NOMO-1 treated with dmso at 0.1 percent for 144 hours (cell line): ENCODE results near the gene PTPRE.

ENCODE experiments used
- DNase-seq: peaks from one replicate; lab custom pipeline; 2025; ENCODE audit not compliant: unreplicated experiment; lab: John Stamatoyannopoulos, UW

The PTPRE gene

DNA sequence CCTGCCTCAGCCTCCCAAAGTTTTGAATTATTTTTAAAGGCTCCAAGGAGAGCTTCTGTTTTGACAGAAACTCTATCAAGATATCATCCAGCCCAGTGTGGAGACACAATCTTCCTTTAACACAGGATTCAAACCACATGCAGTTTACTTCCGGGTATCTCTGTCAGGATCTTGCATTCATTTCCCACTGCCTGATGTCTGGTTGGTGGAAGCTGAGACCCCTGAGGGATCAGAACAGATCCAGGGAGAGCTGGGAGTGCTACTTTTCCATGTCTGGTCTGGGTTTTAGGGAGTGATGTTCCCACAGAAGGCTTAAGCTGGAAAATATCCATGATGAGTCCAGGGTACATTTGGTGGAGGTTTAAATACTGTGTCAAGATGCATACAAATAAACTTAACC is 16.7 kb downstream of the PTPRE start:
- DNase-seq = no peak

DNA sequence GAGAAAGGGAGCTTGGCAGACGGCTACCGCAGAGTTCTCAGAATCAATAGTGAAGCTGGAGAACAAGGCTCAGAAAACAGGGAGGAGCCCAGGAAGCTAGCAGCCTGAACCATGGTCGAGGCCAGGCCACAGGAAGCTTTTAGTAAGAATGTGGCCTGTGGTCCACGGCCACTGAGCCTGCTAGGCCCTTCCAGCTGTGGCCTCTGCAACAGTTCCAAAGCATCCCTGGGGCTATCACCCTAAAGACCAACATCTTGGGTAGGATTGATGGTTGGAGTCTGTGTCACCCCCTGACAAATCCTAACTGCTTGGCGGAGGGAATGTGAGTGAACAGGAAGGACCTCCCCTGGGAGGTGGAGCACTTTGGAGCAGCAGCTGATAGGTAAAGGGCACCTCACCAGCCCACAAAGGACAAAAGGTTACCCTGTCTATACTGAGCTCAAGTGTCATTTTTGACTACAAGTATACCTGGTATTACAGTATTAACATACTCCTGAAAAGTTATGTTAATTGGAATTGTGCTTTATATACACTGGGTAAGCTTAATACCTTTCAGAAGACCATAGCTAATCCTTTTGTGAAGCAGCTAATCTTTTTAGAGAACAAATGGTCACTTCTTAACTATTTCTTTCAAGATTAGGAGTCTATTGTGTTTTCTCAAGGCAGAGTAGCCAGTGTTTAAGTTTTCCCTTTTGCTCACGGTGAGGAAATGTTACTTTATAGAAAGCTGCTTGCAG is 18.7 kb downstream of the PTPRE start:
- DNase-seq = no peak

DNA sequence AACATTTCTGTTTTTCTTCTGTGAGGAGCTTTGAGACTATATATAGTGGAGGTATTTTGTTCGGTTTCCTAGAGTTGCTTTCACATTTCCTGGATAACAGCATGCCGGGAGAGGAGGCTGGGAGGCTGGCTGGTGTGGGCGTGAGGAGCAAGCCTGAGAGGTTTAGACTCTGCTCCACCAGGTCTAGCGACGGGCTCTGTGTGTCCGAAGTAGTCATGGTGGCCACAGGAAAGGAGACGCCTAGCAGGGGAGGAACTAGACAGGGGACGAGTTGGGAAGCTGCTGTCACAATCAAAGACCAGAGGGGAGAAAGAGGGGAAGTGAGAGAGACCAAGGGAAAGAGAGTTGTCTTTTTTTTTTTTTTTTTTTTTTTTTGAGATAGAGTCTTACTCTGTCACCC is 19.6 kb downstream of the PTPRE start:
- peak; percentile 83 for DNase-seq

DNA sequence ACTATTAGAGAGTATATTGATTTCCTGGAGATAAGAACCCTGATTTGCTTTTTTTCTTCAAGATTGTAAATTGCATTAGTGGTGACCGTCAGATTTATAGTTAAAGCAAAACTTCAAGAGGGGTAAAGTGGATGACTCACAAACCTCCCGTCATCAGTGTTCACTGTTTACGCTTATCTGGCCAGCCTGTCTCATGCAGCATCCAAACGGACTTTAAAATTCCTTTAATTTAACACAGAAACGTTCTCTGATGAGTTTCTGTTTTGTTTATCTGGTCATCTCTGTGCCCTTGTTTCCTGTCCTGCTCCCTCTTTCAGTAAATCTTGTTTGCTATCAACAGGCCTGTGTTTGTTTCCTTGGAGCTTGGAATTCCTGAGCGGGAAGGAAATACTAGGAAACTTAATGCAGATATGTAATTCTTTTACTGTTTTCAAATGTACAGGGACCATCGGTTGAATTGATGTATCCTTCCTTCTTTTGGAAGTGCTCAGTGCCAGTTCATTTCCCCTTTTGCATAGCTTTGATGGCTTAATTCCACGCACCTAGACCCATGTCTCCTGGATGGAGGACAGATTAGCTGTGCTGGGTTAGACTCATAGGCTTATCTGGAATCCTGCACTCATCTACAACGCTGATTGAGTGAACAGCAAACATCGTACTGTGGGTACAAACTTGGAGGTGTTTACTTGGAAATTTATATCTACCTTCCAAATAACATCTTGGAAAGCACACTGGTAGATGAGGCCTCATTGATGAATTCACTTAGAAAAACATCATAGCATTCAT is 21.3 kb downstream of the PTPRE start:
- no peak for DNase-seq

DNA sequence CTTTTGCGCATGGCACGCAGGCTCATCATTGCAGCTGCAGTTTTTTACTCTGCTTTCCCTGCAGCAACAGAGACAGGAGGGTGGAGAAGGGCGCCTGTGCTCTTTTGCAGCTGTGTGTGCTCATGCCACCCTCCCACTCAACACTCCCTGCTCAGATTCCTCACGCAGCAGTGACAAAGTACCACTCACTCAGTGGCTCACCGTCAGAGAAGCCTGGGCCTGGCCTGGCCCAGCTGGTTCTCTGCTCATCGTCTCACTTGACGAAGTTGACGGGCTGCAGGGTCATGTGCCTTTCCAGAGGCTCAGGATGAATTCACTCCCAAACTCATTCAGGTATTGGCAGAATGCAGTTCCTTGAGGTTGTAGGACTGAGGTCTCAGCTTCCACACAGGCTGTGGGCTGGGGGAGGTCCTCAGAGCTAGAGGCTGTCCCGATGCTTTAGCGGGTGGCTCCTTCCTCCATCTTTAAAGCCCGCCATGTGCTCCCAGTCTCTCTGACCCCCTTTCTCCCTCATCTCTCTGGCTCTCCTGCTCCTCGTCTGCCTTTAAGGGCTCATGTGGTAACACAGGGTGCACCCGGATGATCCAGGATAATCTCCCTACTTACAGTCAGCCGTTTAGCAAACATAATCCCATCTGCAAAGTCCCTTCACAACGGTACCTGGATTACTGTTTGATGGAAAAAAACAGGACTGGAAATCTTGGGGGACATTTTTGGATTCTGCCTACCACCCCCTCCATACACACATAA is 25.8 kb downstream of the PTPRE start:
- no peak for DNase-seq

DNA sequence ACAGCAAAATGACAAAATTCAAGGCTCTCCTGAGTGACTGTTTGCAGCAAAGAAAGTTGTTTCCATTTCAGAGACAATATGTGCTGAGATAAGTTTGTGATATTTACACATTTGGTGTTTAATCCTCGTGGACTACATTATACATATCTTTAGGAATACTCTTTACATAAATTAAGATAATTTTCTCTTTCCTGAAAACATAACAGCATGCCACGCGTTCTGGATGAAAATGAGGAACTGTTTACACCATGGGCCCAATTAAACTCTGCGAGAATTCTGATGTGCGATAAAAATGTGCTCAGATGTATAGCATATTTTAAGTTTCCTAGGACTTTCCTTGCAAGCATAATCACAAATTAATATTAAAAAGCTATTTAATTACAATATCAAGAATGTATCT is 26.4 kb downstream of the PTPRE start:
- no peak for DNase-seq

DNA sequence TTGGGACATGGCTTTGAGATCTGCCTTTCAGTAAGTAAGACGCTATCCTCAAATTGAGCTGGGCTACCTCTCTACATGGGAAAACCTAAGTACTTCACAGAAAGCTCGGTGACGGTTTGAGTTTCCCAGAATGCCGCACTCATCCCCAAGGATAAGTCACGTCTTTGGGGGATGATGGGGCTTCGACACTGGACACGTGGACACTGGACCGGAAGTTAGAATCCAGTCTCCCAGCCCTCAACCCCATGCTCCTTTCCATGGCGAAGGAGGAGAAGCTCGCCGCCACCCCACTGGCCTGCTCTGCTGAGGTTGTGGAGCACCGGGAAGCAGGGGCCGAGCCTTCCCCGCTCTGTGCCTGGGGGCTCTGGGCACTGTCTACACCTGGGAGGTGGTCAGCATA is 27.5 kb downstream of the PTPRE start:
- no peak for DNase-seq

DNA sequence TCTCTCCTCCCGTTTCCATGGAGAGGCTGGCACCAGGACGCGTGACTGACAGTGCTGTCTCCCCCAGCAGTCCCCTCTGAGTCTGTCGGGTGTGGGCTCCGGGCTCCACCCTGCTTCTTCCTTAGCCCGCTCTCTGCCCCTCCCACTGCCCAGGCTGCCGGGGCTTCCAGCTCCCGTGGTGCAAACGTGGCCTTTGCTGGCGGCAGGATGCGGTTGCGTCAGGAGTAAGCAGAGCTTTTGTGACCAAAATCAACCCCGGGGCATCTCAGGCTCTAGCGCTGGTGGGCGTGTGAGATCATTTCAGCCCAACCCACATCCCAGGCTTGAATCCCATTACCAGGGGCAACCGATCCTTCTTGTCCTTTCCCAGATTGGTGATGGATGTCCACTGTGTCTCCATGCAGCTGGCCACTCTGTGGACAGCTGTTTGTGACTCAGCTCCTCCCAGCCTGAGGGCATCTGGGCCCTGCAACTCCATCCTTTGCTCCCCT is 28.2 kb downstream of the PTPRE start:
- no peak for DNase-seq

DNA sequence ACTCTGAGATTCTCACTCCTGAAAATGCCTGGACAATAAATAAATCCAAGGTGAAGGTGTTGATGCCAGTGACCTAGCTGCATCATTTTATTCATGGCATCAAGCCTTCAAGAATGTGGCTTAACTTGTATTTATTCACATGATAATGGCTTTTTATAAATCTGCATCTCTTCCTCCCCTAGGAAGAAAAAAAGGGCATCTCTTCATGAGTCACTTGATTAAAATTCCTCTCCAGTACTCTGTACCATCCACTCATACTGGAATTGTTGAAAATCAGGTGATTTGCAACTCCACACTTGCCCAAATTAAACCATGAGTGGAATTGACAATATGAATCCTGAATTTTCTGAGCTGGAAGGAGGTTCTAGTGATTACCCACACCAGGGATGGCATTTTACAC is 30.2 kb downstream of the PTPRE start:
- DNase-seq = no peak

DNA sequence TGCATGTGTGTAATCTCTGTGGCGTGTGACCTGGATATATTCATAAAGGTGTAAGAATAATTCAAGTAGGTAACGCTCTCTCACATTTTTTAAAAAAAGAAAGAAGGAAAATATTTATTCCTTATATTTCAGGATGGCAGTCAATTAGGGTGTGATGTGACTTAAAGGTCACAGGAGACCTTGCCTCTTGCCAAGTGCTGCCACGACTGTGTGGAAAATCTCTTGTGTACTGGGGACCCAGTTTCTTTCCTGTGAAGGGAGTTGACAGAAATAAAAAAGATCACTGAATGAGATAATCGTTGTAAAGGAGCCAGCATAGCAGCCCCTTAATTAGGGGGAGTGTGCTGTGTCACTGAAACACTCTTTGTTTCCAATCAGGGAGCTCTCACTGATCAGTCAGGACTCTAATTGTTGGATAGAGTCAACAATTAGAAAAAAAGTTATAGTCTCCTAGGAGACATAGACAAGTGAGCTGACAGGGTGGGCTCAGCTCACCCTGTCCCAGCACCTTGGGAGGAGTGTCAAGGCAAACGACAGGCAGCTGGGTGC is 31.1 kb downstream of the PTPRE start:
- no peak for DNase-seq

DNA sequence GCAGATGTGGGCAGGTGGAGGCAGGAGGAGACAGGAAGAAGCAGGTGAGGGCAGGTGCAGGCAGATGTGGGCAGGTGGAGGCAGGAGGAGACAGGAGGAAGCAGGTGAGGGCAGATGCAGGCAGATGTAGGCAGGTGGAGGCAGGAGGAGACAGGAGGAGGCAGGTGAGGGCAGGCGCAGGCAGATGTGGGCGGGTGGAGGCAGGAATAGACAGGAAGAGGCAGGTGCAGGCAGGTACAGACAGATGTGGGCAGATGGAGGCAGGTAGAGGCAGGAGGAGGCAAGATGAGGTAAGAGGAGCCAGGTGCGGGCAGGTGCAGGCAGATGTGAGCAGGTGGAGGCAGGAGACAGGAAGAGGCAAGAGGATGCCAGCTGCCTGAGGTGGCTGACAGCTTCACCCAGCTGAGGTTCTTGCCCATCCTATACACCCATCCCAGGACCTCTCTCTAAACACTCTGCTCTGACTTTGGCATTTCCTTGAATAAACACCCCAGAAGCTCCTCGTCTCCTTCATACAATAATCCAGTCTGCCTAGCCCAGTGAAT is 33.0 kb downstream of the PTPRE start:
- DNase-seq = no peak

DNA sequence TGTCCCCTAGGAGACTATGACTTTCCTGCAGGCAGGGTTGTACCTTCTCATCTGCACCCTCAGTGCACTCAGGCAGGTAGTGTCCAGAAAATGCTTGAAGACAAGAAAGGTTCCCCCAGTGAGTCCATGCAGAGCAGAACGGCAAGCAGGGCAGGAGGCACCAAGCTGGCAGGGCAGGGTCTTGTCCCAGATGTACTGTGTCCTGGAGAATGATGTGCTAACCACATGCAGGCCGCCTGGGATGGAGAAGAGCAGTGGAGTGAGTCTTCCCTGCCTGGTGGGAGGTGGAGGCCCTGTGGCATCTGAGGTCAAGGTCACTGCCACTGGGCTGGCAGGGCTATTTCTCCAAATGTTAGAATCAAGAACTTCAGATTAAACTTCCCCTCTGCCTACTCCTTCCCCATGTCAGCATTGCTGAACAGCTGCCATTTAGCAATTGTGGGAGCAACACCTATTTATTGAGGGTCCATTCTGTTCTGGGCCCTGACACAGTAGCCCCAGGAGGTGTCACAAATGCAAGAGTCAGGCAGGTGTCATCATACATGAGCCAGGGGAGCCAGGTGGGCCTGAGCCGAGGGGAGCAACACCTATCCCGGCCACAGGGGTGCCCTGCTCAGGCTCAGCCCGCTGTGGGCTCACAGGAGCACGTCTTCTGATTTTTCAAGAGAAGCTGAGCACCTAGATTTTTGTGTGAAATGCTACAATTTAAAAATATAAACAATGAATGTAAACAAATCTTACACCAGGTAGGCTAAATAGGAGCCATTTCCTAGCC is 34.1 kb downstream of the PTPRE start:
- no peak for DNase-seq

DNA sequence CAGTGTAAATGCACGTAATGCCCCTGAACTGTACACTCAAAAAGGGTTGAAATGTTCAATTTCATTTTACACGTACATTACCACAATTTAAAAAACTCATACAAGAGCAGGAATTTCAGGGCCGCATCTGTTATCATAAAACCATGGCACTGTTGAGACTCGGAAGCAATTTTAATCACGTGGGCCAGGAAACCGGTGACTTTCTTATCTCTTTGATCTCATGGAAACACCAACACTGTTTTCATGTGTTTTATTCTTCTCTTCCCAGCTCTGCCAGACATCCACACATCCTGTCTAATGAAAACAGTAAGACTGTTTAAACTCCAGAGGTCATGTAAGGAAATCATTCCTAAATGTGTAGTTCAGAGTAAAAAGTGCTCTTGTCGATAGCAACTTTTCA is 35.9 kb downstream of the PTPRE start:
- DNase-seq = no peak

DNA sequence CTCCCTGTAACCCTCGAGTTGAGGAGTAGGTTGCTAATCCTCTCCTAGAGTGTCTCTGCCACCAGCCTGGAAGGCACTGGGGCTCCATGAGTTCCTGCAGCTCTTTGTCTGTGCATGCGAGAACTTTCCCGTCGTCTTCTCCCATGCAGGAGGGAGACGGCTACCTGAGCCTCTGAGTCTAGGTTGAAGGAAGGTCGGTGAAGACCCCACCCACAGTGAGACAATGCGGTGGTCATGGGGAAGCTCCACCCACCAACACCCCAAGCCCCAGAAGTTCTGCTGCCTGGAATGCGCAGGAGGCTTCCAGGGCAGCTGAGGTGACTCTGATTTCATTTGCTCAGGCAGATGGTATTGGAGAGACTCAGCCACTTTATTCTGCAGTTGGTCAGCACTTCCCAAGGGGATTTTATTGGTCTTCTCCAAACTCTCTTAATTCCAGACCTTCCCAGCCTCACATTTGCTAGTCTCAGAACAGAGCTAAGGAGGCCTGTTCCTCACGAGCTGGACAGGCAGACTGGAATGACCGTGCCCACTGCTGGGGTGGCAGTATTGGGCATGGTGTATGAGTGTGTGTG is 36.5 kb downstream of the PTPRE start:
- no peak for DNase-seq

DNA sequence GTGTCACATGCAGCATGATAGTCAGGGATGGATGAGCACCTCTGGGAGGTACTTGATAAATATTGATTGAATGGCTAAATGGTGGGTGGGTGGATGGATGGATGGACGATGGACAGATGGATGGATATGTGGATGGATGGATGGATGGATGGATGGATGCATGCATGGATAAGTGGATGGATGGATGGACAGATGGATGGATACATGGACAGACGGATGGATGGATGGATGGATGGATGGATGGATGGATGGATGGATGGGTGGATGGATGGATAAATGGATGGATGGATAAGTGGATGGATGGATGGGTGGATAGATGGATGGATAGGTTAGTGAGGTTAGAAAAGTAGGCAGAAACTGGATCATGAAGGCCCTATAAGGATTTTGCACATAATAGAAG is 37.4 kb downstream of the PTPRE start:
- no peak for DNase-seq

DNA sequence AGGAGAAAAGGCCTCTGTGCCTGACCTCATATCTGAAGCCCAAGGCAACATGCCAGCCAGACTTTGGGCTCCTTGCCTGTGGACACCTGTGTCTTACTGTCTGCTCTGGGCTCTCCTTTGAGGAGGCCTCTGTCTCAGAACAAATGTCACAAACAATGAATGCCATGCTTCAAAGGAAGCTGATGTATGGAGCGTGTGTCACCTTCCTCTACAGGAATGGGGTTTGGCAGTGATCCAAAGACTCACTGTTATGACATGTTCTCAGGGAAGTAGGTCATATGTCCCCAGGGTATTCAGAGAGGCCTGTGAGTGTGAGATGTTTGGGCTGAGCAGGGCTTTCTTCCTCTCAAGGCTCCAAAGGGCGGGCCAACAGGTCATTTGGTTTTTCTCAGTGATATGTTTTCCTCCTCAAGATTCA is 38.4 kb downstream of the PTPRE start:
- DNase-seq = peak; percentile 18

DNA sequence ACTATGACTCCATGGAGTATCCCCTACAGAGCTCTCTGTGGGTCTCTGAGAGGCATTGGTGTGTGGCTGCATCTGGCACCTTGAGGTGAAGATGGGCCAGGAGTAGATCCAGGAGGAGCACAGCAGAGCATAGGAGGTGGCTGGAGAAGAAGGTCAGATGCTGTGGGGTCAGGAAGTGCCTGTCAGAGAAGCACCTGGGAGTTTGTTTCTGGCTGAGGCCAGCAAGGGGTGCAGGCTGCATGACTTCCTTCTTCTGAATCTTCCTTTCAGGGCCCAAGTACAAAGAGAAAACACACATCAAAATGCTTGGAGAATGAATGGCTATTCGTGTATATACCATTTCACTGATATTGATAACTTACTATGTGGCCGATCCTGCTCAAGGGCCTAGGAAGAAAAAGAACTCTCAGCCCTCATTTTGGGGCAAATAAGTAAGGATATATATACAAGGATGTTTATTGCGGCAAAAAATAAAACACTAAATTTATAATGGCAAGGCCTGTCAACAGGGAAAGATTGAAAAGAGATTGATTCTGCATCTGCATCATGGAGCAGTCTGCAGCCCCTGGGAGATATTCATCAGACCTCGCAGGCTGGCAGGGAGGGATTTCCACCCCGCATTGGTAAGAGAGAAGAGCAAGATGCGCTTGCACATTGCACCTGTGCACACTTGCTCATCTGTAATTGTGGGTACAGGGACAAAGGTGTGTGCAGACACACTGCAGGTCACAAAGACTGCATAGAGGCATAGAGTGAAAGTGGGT is 39.2 kb downstream of the PTPRE start:
- peak; percentile 37 for DNase-seq

DNA sequence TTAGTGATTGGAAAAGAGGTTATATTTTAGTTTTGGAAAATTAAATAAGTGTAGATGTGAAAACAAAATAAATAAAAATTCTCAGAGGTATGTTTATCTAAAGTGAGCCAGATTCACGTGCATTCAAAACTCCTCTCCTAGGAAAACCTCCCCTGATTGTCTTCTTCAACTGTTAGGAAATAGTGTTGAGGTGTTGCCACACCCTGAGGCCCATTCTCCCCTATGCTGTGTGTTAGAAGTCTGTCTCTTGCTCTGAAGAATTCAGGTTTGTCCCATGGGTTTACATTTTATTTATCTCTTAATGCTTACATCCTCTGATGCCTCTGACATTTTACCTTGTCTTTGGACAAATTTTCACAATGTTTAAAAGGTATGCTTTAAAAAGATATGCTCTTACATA is 40.3 kb downstream of the PTPRE start:
- peak; percentile 49 for DNase-seq

DNA sequence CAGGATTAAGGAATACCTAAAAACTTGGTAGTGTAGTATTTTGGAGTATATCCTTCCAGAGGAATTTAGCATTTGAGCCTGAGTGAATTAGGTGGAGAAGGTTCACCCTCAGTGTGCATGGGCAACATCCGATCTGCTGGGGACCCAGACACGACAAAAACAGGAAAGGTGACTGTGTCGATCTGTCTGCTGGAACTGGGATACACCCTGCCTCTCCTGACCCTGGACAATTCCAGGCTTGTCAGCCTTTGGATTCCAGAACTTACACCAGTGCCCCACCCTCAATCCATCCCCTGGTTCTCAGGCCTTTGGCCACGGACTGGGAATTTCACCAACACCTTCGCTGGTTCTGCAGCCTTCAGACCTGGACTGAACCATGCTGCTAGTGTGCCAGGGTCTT is 41.9 kb downstream of the PTPRE start:
- DNase-seq = no peak
